K562 treated with DMSO at 1 percent for 12 hours (cell line): ENCODE measurements around the gene GLT8D2. TPM values are rescaled to one million over a fixed set of nuclear protein-coding genes. Genes with fewer than 3 reads are reported as not detected.

Experiments
- total RNA-seq: library from RNA; unstranded; fragments of 300-600 nt; gene quantifications from 2 replicates; pipeline ENCODE4 v1.2.3, GENCODE V29; 2022; ENCODE audit not compliant: insufficient read depth

GLT8D2 gene
- not detected in 2 replicates for total RNA-seq

GRCh38 chr12:104049903-104050356 is at the start of gene GLT8D2:
GLT8D2 (minus strand) TSS chr12:104050187; CDS start chr12:104019648, 30,539 bp downstream.

GRCh38 chr12:104064031-104064841 is 14.2 kb upstream of the GLT8D2 start, which contains the start of gene HCFC2:
HCFC2 (plus strand) TSS chr12:104064531; CDS start chr12:104064561, 30 bp downstream.

GRCh38 chr12:103965590-103966504 is 84.1 kb downstream of the GLT8D2 start, which contains the start of gene TDG:
TDG (plus strand) TSS chr12:103965872; CDS start chr12:103966038, 166 bp downstream.

Other genes with a start within 250 kb of the GLT8D2 start
- 2.8 and 9.1 TPM in 2 replicates for gene NT5DC3, start 209.0 kb downstream of the GLT8D2 start, total RNA-seq
- 282 and 447 TPM in 2 replicates for gene HSP90B1, start 119.8 kb downstream of the GLT8D2 start, total RNA-seq
- 15.5 and 37.8 TPM in 2 replicates for gene TDG, start 84.3 kb downstream of the GLT8D2 start, total RNA-seq
- gene HCFC2, start 14.3 kb upstream of the GLT8D2 start, total RNA-seq: 0.77 and 6.6 TPM in 2 replicates
- 12.3 and 25.5 TPM in 2 replicates for gene NFYB, start 88.0 kb upstream of the GLT8D2 start, total RNA-seq
- gene TXNRD1, start 165.6 kb upstream of the GLT8D2 start, total RNA-seq: 51.3 and 126 TPM in 2 replicates